SU-DHL-6 (cell line): ENCODE data around the gene NOS1AP.

ENCODE experiments used
- EZH2phosphoT487 ChIP-seq: fragments of 200-600 bp; sonication (generic), shearing (Covaris generic); conservative IDR thresholded peaks from 2 replicates; pipeline ENCODE4 v1.6.1; 2018; ENCODE audit warnings: mild to moderate bottlenecking, antibody characterized with exemption, low read length, moderate library complexity, mixed read lengths
- TF ChIP-seq, protein P1 (sequence below): fragments of 200-600 bp; sonication (generic); IDR thresholded peaks from one replicate; pipeline ENCODE4 v1.5.1; 2017; ENCODE audit warnings: antibody characterized with exemption, mild to moderate bottlenecking, low read length, moderate library complexity; ENCODE audit not compliant: insufficient read depth, poor library complexity, severe bottlenecking

DNA sequence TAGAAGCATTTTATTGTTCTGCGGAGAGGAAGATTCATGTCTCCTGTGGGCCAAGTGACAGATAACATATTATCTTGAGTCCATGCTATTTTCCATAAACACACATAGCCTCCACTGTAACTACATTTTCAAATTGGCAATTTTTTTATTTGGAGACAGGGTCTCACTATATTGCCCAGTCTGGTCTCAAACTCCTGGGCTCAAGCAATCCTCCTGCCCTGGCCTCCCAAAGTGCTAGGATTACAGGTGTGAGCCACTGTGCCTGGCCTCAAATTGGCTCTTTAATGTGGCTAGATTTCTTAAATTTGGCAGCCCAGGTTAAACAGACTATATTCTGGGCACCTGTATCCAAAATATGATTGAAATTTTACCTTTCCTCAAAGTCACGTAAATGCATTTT, 13.8 kb downstream of the NOS1AP start:
- TF ChIP-seq, protein P1, sequence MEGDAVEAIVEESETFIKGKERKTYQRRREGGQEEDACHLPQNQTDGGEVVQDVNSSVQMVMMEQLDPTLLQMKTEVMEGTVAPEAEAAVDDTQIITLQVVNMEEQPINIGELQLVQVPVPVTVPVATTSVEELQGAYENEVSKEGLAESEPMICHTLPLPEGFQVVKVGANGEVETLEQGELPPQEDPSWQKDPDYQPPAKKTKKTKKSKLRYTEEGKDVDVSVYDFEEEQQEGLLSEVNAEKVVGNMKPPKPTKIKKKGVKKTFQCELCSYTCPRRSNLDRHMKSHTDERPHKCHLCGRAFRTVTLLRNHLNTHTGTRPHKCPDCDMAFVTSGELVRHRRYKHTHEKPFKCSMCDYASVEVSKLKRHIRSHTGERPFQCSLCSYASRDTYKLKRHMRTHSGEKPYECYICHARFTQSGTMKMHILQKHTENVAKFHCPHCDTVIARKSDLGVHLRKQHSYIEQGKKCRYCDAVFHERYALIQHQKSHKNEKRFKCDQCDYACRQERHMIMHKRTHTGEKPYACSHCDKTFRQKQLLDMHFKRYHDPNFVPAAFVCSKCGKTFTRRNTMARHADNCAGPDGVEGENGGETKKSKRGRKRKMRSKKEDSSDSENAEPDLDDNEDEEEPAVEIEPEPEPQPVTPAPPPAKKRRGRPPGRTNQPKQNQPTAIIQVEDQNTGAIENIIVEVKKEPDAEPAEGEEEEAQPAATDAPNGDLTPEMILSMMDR: no peak
- no peak for TF ChIP-seq EZH2phosphoT487
